Liver (tissue), 9 donors: ENCODE results near the gene MACROH2A1. TPM values are rescaled to one million over a fixed set of nuclear protein-coding genes. Genes with fewer than 3 reads are reported as not detected.

Experiments
- DNase-seq: peaks from one replicate; pipeline ENCODE4 v3.0.0-alpha.2; 2017; ENCODE audit warnings: low spot score
- H3K27ac ChIP-seq, 2 donors: one replicate each; pipeline ENCODE4 v1.7.0; 2013; ENCODE audit warnings: inconsistent platforms in 2 of 2, low read length in 2 of 2, control low read depth in 1 of 2, low read depth in 1 of 2, mild to moderate bottlenecking in 1 of 2
- H3K27me3 ChIP-seq, 4 donors: one replicate each; pipeline versions ENCODE4 v1.6.1 to v1.7.0; 2013; ENCODE audit warnings: low read length in 3 of 4, inconsistent platforms in 1 of 4, mild to moderate bottlenecking in 1 of 4, moderate library complexity in 1 of 4; ENCODE audit not compliant: control insufficient read depth in 4 of 4, insufficient read depth in 4 of 4
- H3K36me3 ChIP-seq, 4 donors: one replicate each; pipeline versions ENCODE4 v1.6.1 to v1.7.0; 2013; ENCODE audit warnings: low read length in 3 of 4, mild to moderate bottlenecking in 3 of 4, low read depth in 1 of 4, moderate library complexity in 1 of 4; ENCODE audit not compliant: control insufficient read depth in 4 of 4, insufficient read depth in 3 of 4
- H3K4me1 ChIP-seq, 4 donors: one replicate each; pipeline versions ENCODE4 v1.6.1 to v1.7.0; 2013; ENCODE audit warnings: low read length in 3 of 4, mild to moderate bottlenecking in 3 of 4, moderate library complexity in 1 of 4; ENCODE audit not compliant: control insufficient read depth in 4 of 4, insufficient read depth in 4 of 4
- H3K4me3 ChIP-seq, 3 donors: one replicate each; pipeline versions ENCODE4 v1.6.1 to v1.7.0; 2013; ENCODE audit warnings: low read length in 3 of 3, control low read depth in 1 of 3, low read depth in 1 of 3, mild to moderate bottlenecking in 1 of 3
- H3K9ac ChIP-seq, 2 donors: one replicate each; pipeline ENCODE4 v1.7.0; 2013; ENCODE audit warnings: low read length in 2 of 2, mild to moderate bottlenecking in 2 of 2, moderate library complexity in 2 of 2, control low read depth in 1 of 2, low read depth in 1 of 2
- H3K9me3 ChIP-seq, 4 donors: one replicate each; pipeline versions ENCODE4 v1.6.1 to v1.7.0; 2013; ENCODE audit warnings: low read length in 3 of 4; ENCODE audit not compliant: control insufficient read depth in 4 of 4
- ATF3 ChIP-seq: IDR thresholded peaks from 2 replicates; pipeline ENCODE4 v1.6.1; 2016; ENCODE audit warnings: antibody characterized with exemption
- EGR1 ChIP-seq, 2 donors: IDR thresholded peaks; 2 replicates each; pipeline ENCODE4 v1.6.1; 2016 to 2018; ENCODE audit warnings: antibody characterized with exemption in 2 of 2, low read depth in 2 of 2
- FOXA1 ChIP-seq: IDR thresholded peaks from 2 replicates; pipeline ENCODE4 v1.6.1; 2016; ENCODE audit warnings: antibody characterized with exemption
- FOXA2 ChIP-seq: IDR thresholded peaks from 2 replicates; pipeline ENCODE4 v1.6.1; 2016; ENCODE audit warnings: antibody characterized with exemption
- GABPA ChIP-seq, 2 donors: IDR thresholded peaks in 1 of 2; conservative IDR thresholded peaks in 1 of 2; 2 replicates each; pipeline ENCODE4 v1.6.1; 2016; ENCODE audit warnings: antibody characterized with exemption in 2 of 2, mild to moderate bottlenecking in 1 of 2, moderate library complexity in 1 of 2
- HNF4A ChIP-seq, 2 donors: conservative IDR thresholded peaks; 2 replicates each; pipeline ENCODE4 v1.6.1; 2016; ENCODE audit warnings: antibody characterized with exemption in 2 of 2, mild to moderate bottlenecking in 2 of 2
- HNF4G ChIP-seq: IDR thresholded peaks from 2 replicates; pipeline ENCODE4 v1.6.1; 2016; ENCODE audit warnings: antibody characterized with exemption
- JUND ChIP-seq, 2 donors: IDR thresholded peaks; 2 replicates each; pipeline ENCODE4 v1.6.1; 2016; ENCODE audit warnings: antibody characterized with exemption in 2 of 2
- NR2F2 ChIP-seq: IDR thresholded peaks from 2 replicates; pipeline ENCODE4 v1.6.1; 2016; ENCODE audit warnings: antibody characterized with exemption
- RXRA ChIP-seq, 2 donors: IDR thresholded peaks; 2 replicates each; pipeline ENCODE4 v1.6.1; 2017 to 2018; ENCODE audit warnings: antibody characterized with exemption in 2 of 2, mild to moderate bottlenecking in 1 of 2
- SP1 ChIP-seq: IDR thresholded peaks from 2 replicates; pipeline ENCODE4 v1.6.1; 2018; ENCODE audit warnings: antibody characterized with exemption, mild to moderate bottlenecking
- TAF1 ChIP-seq: conservative IDR thresholded peaks from 2 replicates; pipeline ENCODE4 v1.6.1; 2016; ENCODE audit warnings: antibody characterized with exemption, mild to moderate bottlenecking
- YY1 ChIP-seq: IDR thresholded peaks from 2 replicates; pipeline ENCODE4 v1.6.1; 2016; ENCODE audit warnings: antibody characterized with exemption, mild to moderate bottlenecking
- ZBTB33 ChIP-seq: IDR thresholded peaks from 2 replicates; pipeline ENCODE4 v1.6.1; 2016; ENCODE audit warnings: antibody characterized with exemption
- polyA plus RNA-seq, 2 donors: library from polyadenylated mRNA; stranded (reverse) in 1 of 2; unstranded in 1 of 2; fragments of 200-250 nt in 1 of 2; fragments of >200 nt in 1 of 2; fragmentation: Nextera tagmentation in 1 of 2; extraction: Ambion mirVana in 1 of 2; gene quantifications; one replicate each; pipeline versions ENCODE4 v1.2.1 to v1.2.3, GENCODE V29; 2013 to 2015
- total RNA-seq, 2 donors: library from RNA; depleted of rRNA; stranded (reverse); fragments of >200 nt; gene quantifications; one replicate each; pipeline ENCODE4 v1.2.3, GENCODE V29; 2014
- TF ChIP-seq, protein P1 (sequence below): fragments of 150-350 bp; IDR thresholded peaks from 2 replicates; pipeline ENCODE4 v1.5.1; 2017; ENCODE audit warnings: improper control_type of control experiment, low read depth, low read length; ENCODE audit not compliant: missing input control
- TF ChIP-seq, protein P2 (sequence below): IDR thresholded peaks from 2 replicates; pipeline ENCODE4 v1.6.1; 2016; ENCODE audit warnings: antibody characterized with exemption, mild to moderate bottlenecking
- TF ChIP-seq, protein P3 (sequence below): IDR thresholded peaks from 2 replicates; pipeline ENCODE4 v1.6.1; 2016; ENCODE audit warnings: antibody characterized with exemption
- donor health status: healthy.
- donor health status: healthy.
- donor health status: healthy.
- donor health status: healthy.
- donor health status: healthy.

MACROH2A1 gene
- total and polyA plus RNA-seq, 4 donors, result 33.7 to 113 (median 62.7) TPM

DNA sequence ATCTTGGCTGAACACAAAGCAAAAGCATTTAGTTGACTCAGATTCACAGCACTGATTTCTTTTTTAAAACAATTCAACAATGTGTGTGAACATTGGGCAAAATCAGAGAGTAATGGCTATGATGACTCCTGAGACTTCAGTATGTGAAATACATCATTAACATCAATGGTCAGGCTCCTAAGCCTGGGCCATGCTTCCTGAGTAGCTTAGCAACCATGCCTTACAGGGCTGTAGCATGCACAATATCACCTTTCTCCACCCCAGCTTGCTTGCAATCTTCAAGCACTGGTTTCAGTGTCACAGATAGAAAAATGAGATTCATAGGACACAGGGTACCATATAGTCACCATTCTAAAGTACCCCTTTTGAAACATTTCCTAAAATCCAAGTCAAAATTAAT, 41.3 kb downstream of the MACROH2A1 start:
- H3K27ac ChIP-seq, result no peak overlapping the region
- no peaks in the 10 kb centered on the region for H3K9me3 ChIP-seq
- no peaks in the 10 kb centered on the region for H3K27me3 ChIP-seq
- no peak for TF ChIP-seq YY1
- no peak for TF ChIP-seq JUND (IDR thresholded peaks at IDR 0.05)
- no peak for TF ChIP-seq FOXA2
- no peak for TF ChIP-seq NR2F2
- TF ChIP-seq EGR1 (IDR thresholded peaks at IDR 0.05; ENCODE audit: low read depth in 2 of 2), result no peak
- TF ChIP-seq HNF4A (conservative IDR thresholded peaks at IDR 0.05), result no peak
- no peak for TF ChIP-seq FOXA1
- TF ChIP-seq TAF1, result no peak
- TF ChIP-seq RXRA (IDR thresholded peaks at IDR 0.05), result no peak
- no peak for TF ChIP-seq ZBTB33
- TF ChIP-seq, protein P1, sequence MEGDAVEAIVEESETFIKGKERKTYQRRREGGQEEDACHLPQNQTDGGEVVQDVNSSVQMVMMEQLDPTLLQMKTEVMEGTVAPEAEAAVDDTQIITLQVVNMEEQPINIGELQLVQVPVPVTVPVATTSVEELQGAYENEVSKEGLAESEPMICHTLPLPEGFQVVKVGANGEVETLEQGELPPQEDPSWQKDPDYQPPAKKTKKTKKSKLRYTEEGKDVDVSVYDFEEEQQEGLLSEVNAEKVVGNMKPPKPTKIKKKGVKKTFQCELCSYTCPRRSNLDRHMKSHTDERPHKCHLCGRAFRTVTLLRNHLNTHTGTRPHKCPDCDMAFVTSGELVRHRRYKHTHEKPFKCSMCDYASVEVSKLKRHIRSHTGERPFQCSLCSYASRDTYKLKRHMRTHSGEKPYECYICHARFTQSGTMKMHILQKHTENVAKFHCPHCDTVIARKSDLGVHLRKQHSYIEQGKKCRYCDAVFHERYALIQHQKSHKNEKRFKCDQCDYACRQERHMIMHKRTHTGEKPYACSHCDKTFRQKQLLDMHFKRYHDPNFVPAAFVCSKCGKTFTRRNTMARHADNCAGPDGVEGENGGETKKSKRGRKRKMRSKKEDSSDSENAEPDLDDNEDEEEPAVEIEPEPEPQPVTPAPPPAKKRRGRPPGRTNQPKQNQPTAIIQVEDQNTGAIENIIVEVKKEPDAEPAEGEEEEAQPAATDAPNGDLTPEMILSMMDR, result no peak
- no peak for TF ChIP-seq SP1
- TF ChIP-seq, protein P2, sequence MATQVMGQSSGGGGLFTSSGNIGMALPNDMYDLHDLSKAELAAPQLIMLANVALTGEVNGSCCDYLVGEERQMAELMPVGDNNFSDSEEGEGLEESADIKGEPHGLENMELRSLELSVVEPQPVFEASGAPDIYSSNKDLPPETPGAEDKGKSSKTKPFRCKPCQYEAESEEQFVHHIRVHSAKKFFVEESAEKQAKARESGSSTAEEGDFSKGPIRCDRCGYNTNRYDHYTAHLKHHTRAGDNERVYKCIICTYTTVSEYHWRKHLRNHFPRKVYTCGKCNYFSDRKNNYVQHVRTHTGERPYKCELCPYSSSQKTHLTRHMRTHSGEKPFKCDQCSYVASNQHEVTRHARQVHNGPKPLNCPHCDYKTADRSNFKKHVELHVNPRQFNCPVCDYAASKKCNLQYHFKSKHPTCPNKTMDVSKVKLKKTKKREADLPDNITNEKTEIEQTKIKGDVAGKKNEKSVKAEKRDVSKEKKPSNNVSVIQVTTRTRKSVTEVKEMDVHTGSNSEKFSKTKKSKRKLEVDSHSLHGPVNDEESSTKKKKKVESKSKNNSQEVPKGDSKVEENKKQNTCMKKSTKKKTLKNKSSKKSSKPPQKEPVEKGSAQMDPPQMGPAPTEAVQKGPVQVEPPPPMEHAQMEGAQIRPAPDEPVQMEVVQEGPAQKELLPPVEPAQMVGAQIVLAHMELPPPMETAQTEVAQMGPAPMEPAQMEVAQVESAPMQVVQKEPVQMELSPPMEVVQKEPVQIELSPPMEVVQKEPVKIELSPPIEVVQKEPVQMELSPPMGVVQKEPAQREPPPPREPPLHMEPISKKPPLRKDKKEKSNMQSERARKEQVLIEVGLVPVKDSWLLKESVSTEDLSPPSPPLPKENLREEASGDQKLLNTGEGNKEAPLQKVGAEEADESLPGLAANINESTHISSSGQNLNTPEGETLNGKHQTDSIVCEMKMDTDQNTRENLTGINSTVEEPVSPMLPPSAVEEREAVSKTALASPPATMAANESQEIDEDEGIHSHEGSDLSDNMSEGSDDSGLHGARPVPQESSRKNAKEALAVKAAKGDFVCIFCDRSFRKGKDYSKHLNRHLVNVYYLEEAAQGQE, result no peak
- no peak for TF ChIP-seq HNF4G
- TF ChIP-seq, protein P3, sequence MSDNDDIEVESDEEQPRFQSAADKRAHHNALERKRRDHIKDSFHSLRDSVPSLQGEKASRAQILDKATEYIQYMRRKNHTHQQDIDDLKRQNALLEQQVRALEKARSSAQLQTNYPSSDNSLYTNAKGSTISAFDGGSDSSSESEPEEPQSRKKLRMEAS, result no peak
- TF ChIP-seq ATF3, result no peak
- no peak for TF ChIP-seq GABPA (IDR thresholded peaks at IDR 0.05 in 1 of 2, conservative IDR thresholded peaks at IDR 0.05 in 1 of 2)
- no peak for DNase-seq
- H3K4me1 ChIP-seq, result no peaks in the 10 kb centered on the region
- peaks cover 5 to 16% (median 10%) of the 10 kb centered on the region in 4 donors for H3K36me3 ChIP-seq
- no peak overlapping the region for H3K4me3 ChIP-seq
- no peak overlapping the region for H3K9ac ChIP-seq
